ENCODE measurements around the gene RCHY1. TPM values are rescaled to one million over a fixed set of nuclear protein-coding genes. Genes with fewer than 3 reads are reported as not detected.
A peak's percentile ranks its signal among the peaks of the same experiment; 100 is the strongest.
"Not testable (repeated sequence)": the region's sequence is repeated elsewhere in the genome, so short reads cannot be mapped to it uniquely, and the experiment has no call there.

RCHY1 gene
- total RNA-seq, 6 experiments from 2014 or later: 8.6 to 19.3 (median 14.0) TPM

DNA sequence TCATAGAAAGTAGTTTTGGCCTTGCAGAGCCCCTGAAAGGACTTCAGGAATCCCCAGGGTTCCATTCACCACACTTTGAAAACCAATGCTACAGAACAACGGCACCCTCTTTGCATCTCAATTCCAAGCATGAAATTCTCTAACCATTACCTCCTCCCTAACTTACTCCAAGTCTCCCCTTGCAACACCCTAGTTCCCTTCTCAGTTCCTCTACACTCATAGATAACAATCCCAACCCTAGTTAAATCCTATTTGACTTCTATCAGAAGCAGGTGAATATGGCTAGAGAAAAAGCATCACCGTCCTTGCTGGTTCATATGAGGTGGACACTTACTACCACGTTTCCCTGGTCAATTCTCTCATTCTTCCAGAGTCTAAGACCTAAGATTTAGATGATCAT lies 2.4 kb downstream of the RCHY1 start:
- DNase-seq (no peak), ATAC-seq (no peak)
- WGBS (ENCODE audit: insufficient coverage, low coverage, low lambda C conversion rate, missing lambda C conversion rate): 37% methylated on average over 3 of the region's 3 CpGs
- Histone ChIP-seq H3K9me3 (no peaks in the 10 kb centered on the region), H3K27me3 (no peaks in the 10 kb centered on the region), H3K4me1 (peaks cover 0 to 29% (median 10%) of the 10 kb centered on the region in 4 donors), H3K4me3 (no peak overlapping the region), H3K27ac (peak overlapping the region in 1 of 3 donors; percentile 31), H3K36me3 (peaks cover 0 to 14% (median 0%) of the 10 kb centered on the region in 4 donors)
- intact Hi-C loops (cut with DNase I): no loop called here
- TF ChIP-seq, protein P1, sequence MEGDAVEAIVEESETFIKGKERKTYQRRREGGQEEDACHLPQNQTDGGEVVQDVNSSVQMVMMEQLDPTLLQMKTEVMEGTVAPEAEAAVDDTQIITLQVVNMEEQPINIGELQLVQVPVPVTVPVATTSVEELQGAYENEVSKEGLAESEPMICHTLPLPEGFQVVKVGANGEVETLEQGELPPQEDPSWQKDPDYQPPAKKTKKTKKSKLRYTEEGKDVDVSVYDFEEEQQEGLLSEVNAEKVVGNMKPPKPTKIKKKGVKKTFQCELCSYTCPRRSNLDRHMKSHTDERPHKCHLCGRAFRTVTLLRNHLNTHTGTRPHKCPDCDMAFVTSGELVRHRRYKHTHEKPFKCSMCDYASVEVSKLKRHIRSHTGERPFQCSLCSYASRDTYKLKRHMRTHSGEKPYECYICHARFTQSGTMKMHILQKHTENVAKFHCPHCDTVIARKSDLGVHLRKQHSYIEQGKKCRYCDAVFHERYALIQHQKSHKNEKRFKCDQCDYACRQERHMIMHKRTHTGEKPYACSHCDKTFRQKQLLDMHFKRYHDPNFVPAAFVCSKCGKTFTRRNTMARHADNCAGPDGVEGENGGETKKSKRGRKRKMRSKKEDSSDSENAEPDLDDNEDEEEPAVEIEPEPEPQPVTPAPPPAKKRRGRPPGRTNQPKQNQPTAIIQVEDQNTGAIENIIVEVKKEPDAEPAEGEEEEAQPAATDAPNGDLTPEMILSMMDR (IDR thresholded peaks at IDR 0.05): no peak
- no peak for TF ChIP-seq POLR2A (IDR thresholded peaks at IDR 0.05)

DNA sequence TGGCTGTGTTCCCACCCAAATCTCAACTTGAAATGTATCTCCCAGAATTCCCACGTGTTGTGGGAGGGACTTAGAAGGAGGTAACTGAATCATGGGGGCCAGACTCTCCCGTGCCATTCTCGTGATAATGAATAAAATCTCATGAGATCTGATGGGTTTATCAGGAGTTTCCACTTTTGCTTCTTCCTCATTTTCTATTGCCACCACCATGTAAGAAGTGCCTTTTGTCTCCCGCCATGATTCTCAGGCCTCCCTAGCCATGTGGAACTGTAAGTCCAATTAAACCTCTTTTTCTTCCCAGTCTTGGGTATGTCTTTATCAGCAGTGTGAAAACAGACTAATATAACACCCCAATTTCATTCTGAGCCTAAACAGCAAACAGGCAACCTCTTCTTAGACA lies 4.6 kb downstream of the RCHY1 start:
- Histone ChIP-seq H3K4me1 (peaks cover 0 to 36% (median 7%) of the 10 kb centered on the region in 4 donors), H3K36me3 (peaks cover 0 to 15% (median 0%) of the 10 kb centered on the region in 4 donors)
- DNase-seq; ATAC-seq; H3K9me3 ChIP-seq; H3K4me3 ChIP-seq; H3K27ac ChIP-seq; H3K27me3 ChIP-seq; intact Hi-C loops (cut with DNase I): not testable (repeated sequence)
- WGBS (ENCODE audit: insufficient coverage, low coverage, low lambda C conversion rate, missing lambda C conversion rate): 76% methylated on average over 4 of the region's 4 CpGs

DNA sequence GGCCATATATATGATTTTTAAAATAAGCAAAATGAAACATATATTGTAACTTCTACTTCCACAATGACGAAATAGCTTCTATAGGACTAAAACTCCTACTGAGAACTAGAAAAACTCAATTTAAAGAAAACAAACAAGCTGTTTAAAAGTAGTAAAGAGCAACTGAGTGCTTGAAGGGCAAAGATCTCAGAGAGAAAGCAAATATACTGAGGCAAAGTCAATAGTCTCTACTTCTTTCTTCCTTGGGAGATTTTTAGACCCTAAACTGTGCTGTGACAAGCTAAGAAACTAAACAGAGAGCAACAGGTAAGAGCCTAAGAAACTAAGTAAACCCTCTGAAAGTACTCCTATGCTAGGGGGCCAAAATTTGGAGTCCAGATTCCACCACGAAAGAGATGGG lies 8.6 kb downstream of the RCHY1 start:
- Histone ChIP-seq H3K36me3 (peaks cover 0 to 19% (median 1%) of the 10 kb centered on the region in 4 donors), H3K27ac (no peak overlapping the region), H3K27me3 (no peaks in the 10 kb centered on the region), H3K4me1 (peaks cover 0 to 15% (median 0%) of the 10 kb centered on the region in 4 donors), H3K4me3 (no peak overlapping the region), H3K9me3 (no peaks in the 10 kb centered on the region)
- 76% methylated on average over 2 of the region's 2 CpGs for WGBS (ENCODE audit: insufficient coverage, low coverage, low lambda C conversion rate, missing lambda C conversion rate)
- TF ChIP-seq POLR2A (IDR thresholded peaks at IDR 0.05): no peak
- TF ChIP-seq, protein P1 (IDR thresholded peaks at IDR 0.05): no peak
- ATAC-seq (peak in 1 of 4 donors; percentile 38), DNase-seq (no peak)
- intact Hi-C loops (cut with DNase I): no loop called here

DNA sequence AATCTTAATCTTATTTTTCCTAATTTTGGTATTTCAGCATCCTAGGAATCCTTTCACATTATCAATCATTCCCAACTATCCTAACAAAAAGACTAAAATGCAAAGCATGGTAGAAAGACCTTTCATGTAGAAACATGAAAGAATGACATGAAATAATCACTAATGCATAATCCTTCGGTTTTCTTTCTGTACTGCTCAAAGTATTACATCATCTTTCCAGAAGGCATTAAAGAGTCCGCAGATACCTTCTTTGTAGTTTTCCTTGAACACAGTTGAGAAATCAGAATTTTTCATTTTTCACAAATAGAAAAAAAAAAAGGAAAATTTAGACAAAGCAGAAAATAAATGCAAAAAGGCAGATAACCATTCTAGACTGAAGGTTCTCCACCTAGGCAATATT lies 11.5 kb downstream of the RCHY1 start:
- Histone ChIP-seq H3K36me3 (peaks cover 0 to 16% (median 1%) of the 10 kb centered on the region in 4 donors), H3K4me1 (peaks cover 0 to 15% (median 0%) of the 10 kb centered on the region in 4 donors), H3K4me3 (no peak overlapping the region), H3K9me3 (no peaks in the 10 kb centered on the region), H3K27me3 (no peaks in the 10 kb centered on the region), H3K27ac (no peak overlapping the region)
- TF ChIP-seq POLR2A (IDR thresholded peaks at IDR 0.05): no peak
- TF ChIP-seq, protein P1 (IDR thresholded peaks at IDR 0.05): no peak
- intact Hi-C loops (cut with DNase I): no loop called here
- no peak for ATAC-seq
- 97% methylated on average over 2 of the region's 2 CpGs for WGBS (ENCODE audit: insufficient coverage, low coverage, low lambda C conversion rate, missing lambda C conversion rate)
- no peak for DNase-seq

DNA sequence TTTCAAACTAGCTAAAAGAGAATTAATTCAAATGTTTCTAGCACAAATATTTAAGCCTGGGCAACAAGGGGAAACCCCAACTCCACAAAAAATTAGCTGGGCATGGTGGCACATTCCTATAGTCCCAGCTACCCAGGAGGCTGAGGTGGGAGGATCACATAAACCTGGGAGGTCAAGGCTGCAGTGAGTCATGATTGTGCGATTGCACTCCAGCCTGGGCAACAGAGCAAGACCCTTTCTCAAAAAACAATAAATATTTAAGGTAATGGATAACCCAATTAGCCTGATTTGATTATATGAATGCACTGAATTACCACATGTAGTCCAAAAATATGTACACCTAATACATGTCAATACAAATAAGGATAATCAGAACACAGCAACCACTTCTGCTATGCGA lies 14.3 kb downstream of the RCHY1 start:
- DNase-seq: no peak
- Histone ChIP-seq H3K4me3 (no peak overlapping the region), H3K27me3 (no peaks in the 10 kb centered on the region), H3K27ac (no peak overlapping the region), H3K9me3 (no peaks in the 10 kb centered on the region), H3K36me3 (peaks cover 0 to 10% (median 1%) of the 10 kb centered on the region in 4 donors), H3K4me1 (peaks cover 0 to 1% (median 0%) of the 10 kb centered on the region in 4 donors)
- no peak for ATAC-seq
- intact Hi-C loops (cut with DNase I): no loop called here
- no peak for TF ChIP-seq POLR2A (IDR thresholded peaks at IDR 0.05)
- TF ChIP-seq, protein P1 (IDR thresholded peaks at IDR 0.05): no peak
- WGBS (ENCODE audit: insufficient coverage, low coverage, low lambda C conversion rate, missing lambda C conversion rate): 89% methylated on average over 2 of the region's 2 CpGs

All from right lobe of liver (tissue), 6 donors.